IMR-90 (cell line): Measurements from ENCODE around the gene RPS2. TPM values are rescaled to one million over a fixed set of nuclear protein-coding genes. Genes with fewer than 3 reads are reported as not detected.

ENCODE experiments used
- ATAC-seq: fragments of 200-7000 bp; cut with Tn5 transposase; 2 replicates; pipeline ENCODE4 v1.9.1; 2020; ENCODE audit warnings: low read depth, mild to moderate bottlenecking, moderate library complexity
- BruUV-seq: library from RNA; stranded (reverse); fragments of 400-500 nt; replicated peaks from 2 replicates; lab custom pipeline; 2021; lab: Mats Ljungman, UMichigan
- CTCF ChIA-PET: fragments of 300-600 bp; formaldehyde crosslinking; extraction: SDS; loops from one replicate; lab custom pipeline; 2021; ENCODE audit warnings: antibody characterized with exemption; lab: Yijun Ruan, JAX
- POLR2A ChIA-PET: fragments of 300-600 bp; sonication (Branson Sonifier 250); formaldehyde crosslinking; loops from one replicate; lab custom pipeline; 2022; ENCODE audit warnings: antibody characterized with exemption; ENCODE audit not compliant: unreplicated experiment; lab: Charles Lee
- DNase-seq: peaks from one replicate; pipeline ENCODE4 v3.0.0; 2013
- H2AFZ ChIP-seq: replicated peaks from 2 replicates; pipeline ENCODE3; 2013; ENCODE audit warnings: low read length, mild to moderate bottlenecking; ENCODE audit not compliant: poor library complexity
- H2AK5ac ChIP-seq: 2 replicates; pipeline ENCODE4 v1.6.1; 2013; ENCODE audit warnings: low read depth, low read length, inconsistent platforms
- H2AK9ac ChIP-seq: replicated peaks from 2 replicates; pipeline ENCODE3; 2013; ENCODE audit warnings: mild to moderate bottlenecking, low read depth, low read length, moderate library complexity; ENCODE audit not compliant: poor library complexity
- H2BK120ac ChIP-seq: 2 replicates; pipeline ENCODE4 v1.6.1; 2013; ENCODE audit warnings: low read depth, low read length, inconsistent platforms
- H2BK15ac ChIP-seq: 3 replicates; pipeline ENCODE4 v1.6.1; 2013; ENCODE audit warnings: low read depth, low read length, inconsistent platforms
- H2BK20ac ChIP-seq: 2 replicates; pipeline ENCODE4 v1.6.1; 2013; ENCODE audit warnings: low read depth, mild to moderate bottlenecking, inconsistent platforms, low read length, moderate library complexity
- H2BK5ac ChIP-seq: 2 replicates; pipeline ENCODE4 v1.6.1; 2013; ENCODE audit warnings: mild to moderate bottlenecking, low read depth, low read length, inconsistent platforms; ENCODE audit not compliant: poor library complexity, severe bottlenecking
- H3K14ac ChIP-seq: replicated peaks from 2 replicates; pipeline ENCODE4 v1.6.1; 2013; ENCODE audit warnings: low read depth, low read length, inconsistent platforms
- H3K18ac ChIP-seq: 2 replicates; pipeline ENCODE4 v1.6.1; 2013; ENCODE audit warnings: low read depth, low read length, control low read depth
- H3K23ac ChIP-seq: 2 replicates; pipeline ENCODE4 v1.6.1; 2013; ENCODE audit warnings: low read depth, low read length, inconsistent platforms
- H3K27ac ChIP-seq: 2 replicates; pipeline ENCODE4 v1.5.1; 2013; ENCODE audit warnings: mild to moderate bottlenecking, control low read depth, low read length; ENCODE audit not compliant: insufficient read depth
- H3K27me3 ChIP-seq: 2 replicates; pipeline ENCODE4 v1.6.1; 2013; ENCODE audit warnings: low read length; ENCODE audit not compliant: control insufficient read depth, insufficient read depth
- H3K36me3 ChIP-seq: 2 replicates; pipeline ENCODE4 v1.6.1; 2013; ENCODE audit warnings: low read length, mixed read lengths; ENCODE audit not compliant: control insufficient read depth, insufficient read depth
- H3K4ac ChIP-seq: 2 replicates; pipeline ENCODE4 v1.6.1; 2013; ENCODE audit warnings: low read depth, low read length, inconsistent platforms
- H3K4me1 ChIP-seq: 2 replicates; pipeline ENCODE4 v1.6.1; 2013; ENCODE audit warnings: low read length, mixed read lengths; ENCODE audit not compliant: control insufficient read depth, insufficient read depth
- H3K4me2 ChIP-seq: 2 replicates; pipeline ENCODE4 v1.6.1; 2013; ENCODE audit warnings: low read depth, mild to moderate bottlenecking, control low read depth, low read length, moderate library complexity
- H3K4me3 ChIP-seq: 2 replicates; pipeline ENCODE4 v1.5.1; 2013; ENCODE audit warnings: low read depth, mild to moderate bottlenecking, control low read depth, low read length, moderate library complexity; ENCODE audit not compliant: insufficient read depth
- H3K56ac ChIP-seq: 2 replicates; pipeline ENCODE4 v1.6.1; 2013; ENCODE audit warnings: low read length, inconsistent platforms; ENCODE audit not compliant: insufficient read depth; ENCODE audit errors: extremely low read depth
- H3K79me1 ChIP-seq, 2 experiments: 2 replicates each; pipeline ENCODE4 v1.6.1; 2013; ENCODE audit warnings: low read length in 2 of 2, inconsistent platforms in 1 of 2, low read depth in 1 of 2
- H3K9ac ChIP-seq: 2 replicates; pipeline ENCODE4 v1.6.1; 2013; ENCODE audit warnings: low read depth, low read length, control low read depth
- H3K9me1 ChIP-seq: 2 replicates; pipeline ENCODE4 v1.6.1; 2013; ENCODE audit warnings: low read length, inconsistent platforms; ENCODE audit not compliant: insufficient read depth
- H3K9me3 ChIP-seq: 2 replicates; pipeline ENCODE4 v1.6.1; 2013; ENCODE audit warnings: low read length; ENCODE audit not compliant: control insufficient read depth, insufficient read depth
- H4K20me1 ChIP-seq: 2 replicates; pipeline ENCODE4 v1.6.1; 2013; ENCODE audit warnings: low read length, inconsistent platforms; ENCODE audit not compliant: insufficient read depth
- H4K5ac ChIP-seq: 2 replicates; pipeline ENCODE4 v1.6.1; 2013; ENCODE audit warnings: mild to moderate bottlenecking, low read depth, low read length, control low read depth
- H4K8ac ChIP-seq, 2 experiments: 2 replicates each; pipeline ENCODE4 v1.6.1; 2013; ENCODE audit warnings: low read depth in 2 of 2, low read length in 2 of 2, control low read depth in 1 of 2, inconsistent platforms in 1 of 2
- H4K91ac ChIP-seq: 2 replicates; pipeline ENCODE4 v1.6.1; 2013; ENCODE audit warnings: low read depth, low read length, inconsistent platforms; ENCODE audit not compliant: insufficient read depth
- BHLHE40 ChIP-seq: fragments of 150-350 bp; IDR thresholded peaks from 2 replicates; pipeline ENCODE4 v1.6.1; 2016; ENCODE audit warnings: mild to moderate bottlenecking, low read depth, low read length
- CEBPB ChIP-seq: IDR thresholded peaks from 2 replicates; pipeline ENCODE4 v1.6.1; 2012; ENCODE audit warnings: low read depth, low read length, improper control_type of control experiment
- CHD1 ChIP-seq: IDR thresholded peaks from 2 replicates; pipeline ENCODE4 v1.6.1; 2012; ENCODE audit warnings: low read depth, low read length, improper control_type of control experiment
- FOS ChIP-seq: fragments of 150-350 bp; IDR thresholded peaks from 2 replicates; pipeline ENCODE4 v1.6.1; 2016; ENCODE audit warnings: low read depth, low read length
- MAFK ChIP-seq: IDR thresholded peaks from 2 replicates; pipeline ENCODE4 v1.6.1; 2012; ENCODE audit warnings: low read depth, low read length, improper control_type of control experiment
- MAZ ChIP-seq: IDR thresholded peaks from 2 replicates; pipeline ENCODE4 v1.6.1; 2012; ENCODE audit warnings: low read depth, mild to moderate bottlenecking, low read length, improper control_type of control experiment, moderate library complexity, borderline replicate concordance
- MXI1 ChIP-seq: IDR thresholded peaks from 2 replicates; pipeline ENCODE4 v1.6.1; 2012; ENCODE audit warnings: low read depth, mild to moderate bottlenecking, low read length, moderate library complexity, borderline replicate concordance
- NFE2L2 ChIP-seq: fragments of 150-350 bp; IDR thresholded peaks from 2 replicates; pipeline ENCODE4 v1.6.1; 2016; ENCODE audit warnings: low read depth, mild to moderate bottlenecking, low read length
- POLR2A ChIP-seq: IDR thresholded peaks from 2 replicates; pipeline ENCODE4 v1.6.1; 2012; ENCODE audit warnings: mild to moderate bottlenecking, low read depth, low read length
- RAD21 ChIP-seq: IDR thresholded peaks from 2 replicates; pipeline ENCODE4 v1.6.1; 2012; ENCODE audit warnings: low read length, improper control_type of control experiment
- RCOR1 ChIP-seq: IDR thresholded peaks from 2 replicates; pipeline ENCODE4 v1.6.1; 2012; ENCODE audit warnings: mild to moderate bottlenecking, low read length, improper control_type of control experiment; ENCODE audit not compliant: insufficient replicate concordance
- RFX5 ChIP-seq: IDR thresholded peaks from 2 replicates; pipeline ENCODE4 v1.8.0; 2012; ENCODE audit warnings: low read depth, mild to moderate bottlenecking, low read length, moderate library complexity
- SMC3 ChIP-seq: fragments of 150-350 bp; IDR thresholded peaks from 2 replicates; pipeline ENCODE4 v1.6.1; 2016; ENCODE audit warnings: low read depth, mild to moderate bottlenecking, antibody characterized with exemption, low read length, moderate library complexity
- WGBS, 2 experiments: methylation state at CpG; one replicate each; pipeline versions ENCODE4 v1.1.5 to v1.1.7; 2013; ENCODE audit warnings: missing lambda C conversion rate in 2 of 2; ENCODE audit not compliant: insufficient read length in 1 of 2; ENCODE audit errors: extremely low coverage in 2 of 2; 5-methylcytosine and 5-hydroxymethylcytosine counted together
- dilution Hi-C: fragments of 300-500 bp; cut with HindIII; formaldehyde crosslinking; loops from one replicate; pipeline ENCODE4 v1.14.3; 2018; ENCODE audit warnings: low sequenced_read_pairs; ENCODE audit not compliant: unreplicated experiment
- in situ Hi-C: fragments of 300-500 bp; cut with MboI; formaldehyde crosslinking; loops from 3 replicates; pipeline ENCODE4 v1.14.3; 2019; ENCODE audit warnings: low sequenced_read_pairs, inconsistent platforms, mixed read lengths
- intact Hi-C: fragments of 100-400 bp; cut with micrococcal nuclease; formaldehyde crosslinking; loops from 2 replicates; pipeline ENCODE4 v1.10.0; 2022
- polyA plus RNA-seq, 3 experiments: library from polyadenylated mRNA; depleted of rRNA; stranded (reverse); fragments of >200 nt; gene quantifications; 2 replicates each; pipeline ENCODE4 v1.2.3, GENCODE V29; 2012; ENCODE audit warnings: low replicate concordance in 1 of 3
- total RNA-seq: library from RNA; depleted of rRNA; stranded (reverse); fragments of >200 nt; gene quantifications from 2 replicates; pipeline ENCODE4 v1.2.3, GENCODE V29; 2012
- TF ChIP-seq, protein P1 (sequence below): fragments of 150-350 bp; IDR thresholded peaks from 2 replicates; pipeline ENCODE4 v1.6.1; 2017; ENCODE audit warnings: mild to moderate bottlenecking, antibody characterized with exemption, low read length, low read depth
- TF ChIP-seq, protein P2 (sequence below): conservative IDR thresholded peaks from 2 replicates; pipeline ENCODE4 v1.5.1; 2012; ENCODE audit warnings: mild to moderate bottlenecking, low read depth, low read length, improper control_type of control experiment
- TF ChIP-seq, protein P3 (sequence below): fragments of 150-350 bp; IDR thresholded peaks from 2 replicates; pipeline ENCODE4 v1.6.1; 2016; ENCODE audit warnings: low read depth, mild to moderate bottlenecking, low read length, moderate library complexity, borderline replicate concordance

Gene RPS2
- total and polyA plus RNA-seq, 2 of the 4 experiments (the other 2 are of a cell fraction) = 2,703 to 6,941 TPM

DNA sequence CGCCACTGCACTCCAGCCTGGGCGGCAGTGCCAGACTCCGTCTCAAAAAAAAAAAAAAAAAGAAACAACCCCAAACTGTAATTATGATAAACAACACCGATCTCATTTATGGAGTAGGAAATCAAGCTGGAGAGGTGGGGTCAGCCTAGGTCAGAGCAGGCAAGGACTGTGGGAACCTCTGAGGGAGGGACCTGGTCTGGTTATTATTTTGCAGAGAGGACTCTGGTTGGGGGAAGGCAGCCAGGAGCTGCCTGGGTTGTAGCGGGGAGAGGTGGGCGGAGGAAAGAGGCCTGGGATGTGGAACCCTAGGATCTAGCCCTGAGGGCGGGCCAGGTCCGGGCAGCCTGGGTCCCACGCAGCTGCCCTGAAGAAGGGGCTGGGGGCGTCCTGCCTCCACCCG, 35.5 kb downstream of the RPS2 start:
- intact Hi-C loops (loop anchor here (1.0 kb wide), 2 partner anchors 66 to 117 kb away; no protein-coding TSS in a partner anchor), in situ Hi-C loops (no loop called here), dilution Hi-C loops (no loop called here)
- Histone ChIP-seq H3K36me3 (no peaks in the 10 kb centered on the region), H4K20me1 (no peaks in the 10 kb centered on the region), H3K27me3 (peaks cover 11% of the 10 kb centered on the region), H4K8ac (peak overlapping the region; percentile 74 to 83; a peak in 3 of 4 replicates), H4K91ac (peak overlapping the region; percentile 56; the same call in 1 of the 2 replicates), H2BK5ac (no peak overlapping the region), H3K14ac (peak overlapping the region; percentile 71; the same call in 1 of the 2 replicates), H3K23ac (no peak overlapping the region), H3K9ac (peak overlapping the region; percentile 46), H2BK15ac (no peak overlapping the region), H3K27ac (no peak overlapping the region), H3K4ac (0 out of 2 replicates have a peak overlapping the region, but pooled peaks have one; percentile 64), H3K9me3 (no peaks in the 10 kb centered on the region), H3K9me1 (no peaks in the 10 kb centered on the region), H2AK5ac (no peak overlapping the region), H3K4me2 (peak overlapping the region; percentile 48), H3K4me3 (peak overlapping the region; percentile 56), H2BK20ac (no peak overlapping the region), H3K56ac (no peak overlapping the region), H2BK120ac (no peak overlapping the region), H2AK9ac (no peak overlapping the region), H2AFZ (peak overlapping the region; percentile 97), H3K4me1 (no peaks in the 10 kb centered on the region), H3K18ac (no peak overlapping the region; the same call in 1 of the 2 replicates), H4K5ac (0 out of 2 replicates have a peak overlapping the region, but pooled peaks have one; percentile 69), H3K79me1 (no peaks in the 10 kb centered on the region)
- BruUV-seq = no TSS peak
- DNase-seq = no peak
- CTCF ChIA-PET = interaction anchor here (0.6 to 1.5 kb wide), 4 partner anchors 14 to 102 kb away, joined by 3 to 6 read pairs (median 4); partner anchors contain the start of genes FAHD1 and HAGH
- POLR2A ChIA-PET = no interaction called here
- TF ChIP-seq RFX5 = no peak
- TF ChIP-seq, protein P1, sequence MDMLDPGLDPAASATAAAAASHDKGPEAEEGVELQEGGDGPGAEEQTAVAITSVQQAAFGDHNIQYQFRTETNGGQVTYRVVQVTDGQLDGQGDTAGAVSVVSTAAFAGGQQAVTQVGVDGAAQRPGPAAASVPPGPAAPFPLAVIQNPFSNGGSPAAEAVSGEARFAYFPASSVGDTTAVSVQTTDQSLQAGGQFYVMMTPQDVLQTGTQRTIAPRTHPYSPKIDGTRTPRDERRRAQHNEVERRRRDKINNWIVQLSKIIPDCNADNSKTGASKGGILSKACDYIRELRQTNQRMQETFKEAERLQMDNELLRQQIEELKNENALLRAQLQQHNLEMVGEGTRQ = no peak
- no peak for TF ChIP-seq CHD1
- TF ChIP-seq FOS = no peak
- no peak for TF ChIP-seq CEBPB
- TF ChIP-seq SMC3 = no peak
- no peak for TF ChIP-seq MXI1
- no peak for TF ChIP-seq RCOR1
- TF ChIP-seq MAZ = no peak
- TF ChIP-seq, protein P2, sequence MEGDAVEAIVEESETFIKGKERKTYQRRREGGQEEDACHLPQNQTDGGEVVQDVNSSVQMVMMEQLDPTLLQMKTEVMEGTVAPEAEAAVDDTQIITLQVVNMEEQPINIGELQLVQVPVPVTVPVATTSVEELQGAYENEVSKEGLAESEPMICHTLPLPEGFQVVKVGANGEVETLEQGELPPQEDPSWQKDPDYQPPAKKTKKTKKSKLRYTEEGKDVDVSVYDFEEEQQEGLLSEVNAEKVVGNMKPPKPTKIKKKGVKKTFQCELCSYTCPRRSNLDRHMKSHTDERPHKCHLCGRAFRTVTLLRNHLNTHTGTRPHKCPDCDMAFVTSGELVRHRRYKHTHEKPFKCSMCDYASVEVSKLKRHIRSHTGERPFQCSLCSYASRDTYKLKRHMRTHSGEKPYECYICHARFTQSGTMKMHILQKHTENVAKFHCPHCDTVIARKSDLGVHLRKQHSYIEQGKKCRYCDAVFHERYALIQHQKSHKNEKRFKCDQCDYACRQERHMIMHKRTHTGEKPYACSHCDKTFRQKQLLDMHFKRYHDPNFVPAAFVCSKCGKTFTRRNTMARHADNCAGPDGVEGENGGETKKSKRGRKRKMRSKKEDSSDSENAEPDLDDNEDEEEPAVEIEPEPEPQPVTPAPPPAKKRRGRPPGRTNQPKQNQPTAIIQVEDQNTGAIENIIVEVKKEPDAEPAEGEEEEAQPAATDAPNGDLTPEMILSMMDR = no peak
- TF ChIP-seq, protein P3, sequence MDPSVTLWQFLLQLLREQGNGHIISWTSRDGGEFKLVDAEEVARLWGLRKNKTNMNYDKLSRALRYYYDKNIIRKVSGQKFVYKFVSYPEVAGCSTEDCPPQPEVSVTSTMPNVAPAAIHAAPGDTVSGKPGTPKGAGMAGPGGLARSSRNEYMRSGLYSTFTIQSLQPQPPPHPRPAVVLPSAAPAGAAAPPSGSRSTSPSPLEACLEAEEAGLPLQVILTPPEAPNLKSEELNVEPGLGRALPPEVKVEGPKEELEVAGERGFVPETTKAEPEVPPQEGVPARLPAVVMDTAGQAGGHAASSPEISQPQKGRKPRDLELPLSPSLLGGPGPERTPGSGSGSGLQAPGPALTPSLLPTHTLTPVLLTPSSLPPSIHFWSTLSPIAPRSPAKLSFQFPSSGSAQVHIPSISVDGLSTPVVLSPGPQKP = no peak
- TF ChIP-seq BHLHE40 = no peak
- TF ChIP-seq RAD21 = no peak
- TF ChIP-seq NFE2L2 = no peak
- no peak for TF ChIP-seq MAFK
- TF ChIP-seq POLR2A = no peak
- WGBS, 2 experiments = no CpG with 5 or more reads among the region's 11 CpGs
- peak; percentile 44 for ATAC-seq
